GM23248 (cell line): ENCODE results near the gene SLPI.

Experiments
- EZH2 ChIP-seq: fragments of 200-600 bp; sonication (generic); IDR thresholded peaks from 2 replicates; pipeline ENCODE4 v1.6.1; 2018; ENCODE audit warnings: antibody characterized with exemption, mild to moderate bottlenecking; ENCODE audit not compliant: insufficient read depth, poor library complexity, severe bottlenecking
- EZH2phosphoT487 ChIP-seq: fragments of 200-600 bp; sonication (generic); IDR thresholded peaks from 2 replicates; pipeline ENCODE4 v1.6.1; 2018; ENCODE audit warnings: antibody characterized with exemption, moderate library complexity, mild to moderate bottlenecking, low read depth; ENCODE audit not compliant: insufficient read depth

GRCh38 chr20:45269056-45269455 lies 14.7 kb upstream of the SLPI start:
- no peak for TF ChIP-seq EZH2
- no peak for TF ChIP-seq EZH2phosphoT487
